IMR-90 (cell line): ENCODE measurements around the gene TMED8. TPM values are rescaled to one million over a fixed set of nuclear protein-coding genes. Genes with fewer than 3 reads are reported as not detected.

Source experiments
- ATAC-seq: fragments of 200-7000 bp; cut with Tn5 transposase; 2 replicates; pipeline ENCODE4 v1.9.1; 2020; ENCODE audit warnings: low read depth, mild to moderate bottlenecking, moderate library complexity
- BruUV-seq: library from RNA; stranded (reverse); fragments of 400-500 nt; replicated peaks from 2 replicates; lab custom pipeline; 2021; lab: Mats Ljungman, UMichigan
- CTCF ChIA-PET: fragments of 300-600 bp; formaldehyde crosslinking; extraction: SDS; loops from one replicate; lab custom pipeline; 2021; ENCODE audit warnings: antibody characterized with exemption; lab: Yijun Ruan, JAX
- POLR2A ChIA-PET: fragments of 300-600 bp; sonication (Branson Sonifier 250); formaldehyde crosslinking; loops from one replicate; lab custom pipeline; 2022; ENCODE audit warnings: antibody characterized with exemption; ENCODE audit not compliant: unreplicated experiment; lab: Charles Lee
- DNase-seq: peaks from one replicate; pipeline ENCODE4 v3.0.0; 2013
- H2AFZ ChIP-seq: replicated peaks from 2 replicates; pipeline ENCODE3; 2013; ENCODE audit warnings: low read length, mild to moderate bottlenecking; ENCODE audit not compliant: poor library complexity
- H2AK5ac ChIP-seq: 2 replicates; pipeline ENCODE4 v1.6.1; 2013; ENCODE audit warnings: low read depth, low read length, inconsistent platforms
- H2AK9ac ChIP-seq: replicated peaks from 2 replicates; pipeline ENCODE3; 2013; ENCODE audit warnings: mild to moderate bottlenecking, low read depth, low read length, moderate library complexity; ENCODE audit not compliant: poor library complexity
- H2BK120ac ChIP-seq: 2 replicates; pipeline ENCODE4 v1.6.1; 2013; ENCODE audit warnings: low read depth, low read length, inconsistent platforms
- H2BK15ac ChIP-seq: 3 replicates; pipeline ENCODE4 v1.6.1; 2013; ENCODE audit warnings: low read depth, low read length, inconsistent platforms
- H2BK20ac ChIP-seq: 2 replicates; pipeline ENCODE4 v1.6.1; 2013; ENCODE audit warnings: low read depth, mild to moderate bottlenecking, inconsistent platforms, low read length, moderate library complexity
- H2BK5ac ChIP-seq: 2 replicates; pipeline ENCODE4 v1.6.1; 2013; ENCODE audit warnings: mild to moderate bottlenecking, low read depth, low read length, inconsistent platforms; ENCODE audit not compliant: poor library complexity, severe bottlenecking
- H3K14ac ChIP-seq: replicated peaks from 2 replicates; pipeline ENCODE4 v1.6.1; 2013; ENCODE audit warnings: low read depth, low read length, inconsistent platforms
- H3K18ac ChIP-seq: 2 replicates; pipeline ENCODE4 v1.6.1; 2013; ENCODE audit warnings: low read depth, low read length, control low read depth
- H3K23ac ChIP-seq: 2 replicates; pipeline ENCODE4 v1.6.1; 2013; ENCODE audit warnings: low read depth, low read length, inconsistent platforms
- H3K27ac ChIP-seq: 2 replicates; pipeline ENCODE4 v1.5.1; 2013; ENCODE audit warnings: mild to moderate bottlenecking, control low read depth, low read length; ENCODE audit not compliant: insufficient read depth
- H3K27me3 ChIP-seq: 2 replicates; pipeline ENCODE4 v1.6.1; 2013; ENCODE audit warnings: low read length; ENCODE audit not compliant: control insufficient read depth, insufficient read depth
- H3K36me3 ChIP-seq: 2 replicates; pipeline ENCODE4 v1.6.1; 2013; ENCODE audit warnings: low read length, mixed read lengths; ENCODE audit not compliant: control insufficient read depth, insufficient read depth
- H3K4ac ChIP-seq: 2 replicates; pipeline ENCODE4 v1.6.1; 2013; ENCODE audit warnings: low read depth, low read length, inconsistent platforms
- H3K4me1 ChIP-seq: 2 replicates; pipeline ENCODE4 v1.6.1; 2013; ENCODE audit warnings: low read length, mixed read lengths; ENCODE audit not compliant: control insufficient read depth, insufficient read depth
- H3K4me2 ChIP-seq: 2 replicates; pipeline ENCODE4 v1.6.1; 2013; ENCODE audit warnings: low read depth, mild to moderate bottlenecking, control low read depth, low read length, moderate library complexity
- H3K4me3 ChIP-seq: 2 replicates; pipeline ENCODE4 v1.5.1; 2013; ENCODE audit warnings: low read depth, mild to moderate bottlenecking, control low read depth, low read length, moderate library complexity; ENCODE audit not compliant: insufficient read depth
- H3K56ac ChIP-seq: 2 replicates; pipeline ENCODE4 v1.6.1; 2013; ENCODE audit warnings: low read length, inconsistent platforms; ENCODE audit not compliant: insufficient read depth; ENCODE audit errors: extremely low read depth
- H3K79me1 ChIP-seq, 2 experiments: 2 replicates each; pipeline ENCODE4 v1.6.1; 2013; ENCODE audit warnings: low read length in 2 of 2, inconsistent platforms in 1 of 2, low read depth in 1 of 2
- H3K9ac ChIP-seq: 2 replicates; pipeline ENCODE4 v1.6.1; 2013; ENCODE audit warnings: low read depth, low read length, control low read depth
- H3K9me1 ChIP-seq: 2 replicates; pipeline ENCODE4 v1.6.1; 2013; ENCODE audit warnings: low read length, inconsistent platforms; ENCODE audit not compliant: insufficient read depth
- H3K9me3 ChIP-seq: 2 replicates; pipeline ENCODE4 v1.6.1; 2013; ENCODE audit warnings: low read length; ENCODE audit not compliant: control insufficient read depth, insufficient read depth
- H4K20me1 ChIP-seq: 2 replicates; pipeline ENCODE4 v1.6.1; 2013; ENCODE audit warnings: low read length, inconsistent platforms; ENCODE audit not compliant: insufficient read depth
- H4K5ac ChIP-seq: 2 replicates; pipeline ENCODE4 v1.6.1; 2013; ENCODE audit warnings: mild to moderate bottlenecking, low read depth, low read length, control low read depth
- H4K8ac ChIP-seq, 2 experiments: 2 replicates each; pipeline ENCODE4 v1.6.1; 2013; ENCODE audit warnings: low read depth in 2 of 2, low read length in 2 of 2, control low read depth in 1 of 2, inconsistent platforms in 1 of 2
- H4K91ac ChIP-seq: 2 replicates; pipeline ENCODE4 v1.6.1; 2013; ENCODE audit warnings: low read depth, low read length, inconsistent platforms; ENCODE audit not compliant: insufficient read depth
- FOS ChIP-seq: fragments of 150-350 bp; IDR thresholded peaks from 2 replicates; pipeline ENCODE4 v1.6.1; 2016; ENCODE audit warnings: low read depth, low read length
- WGBS, 2 experiments: methylation state at CpG; one replicate each; pipeline versions ENCODE4 v1.1.5 to v1.1.7; 2013; ENCODE audit warnings: missing lambda C conversion rate in 2 of 2; ENCODE audit not compliant: insufficient read length in 1 of 2; ENCODE audit errors: extremely low coverage in 2 of 2; 5-methylcytosine and 5-hydroxymethylcytosine counted together
- dilution Hi-C: fragments of 300-500 bp; cut with HindIII; formaldehyde crosslinking; loops from one replicate; pipeline ENCODE4 v1.14.3; 2018; ENCODE audit warnings: low sequenced_read_pairs; ENCODE audit not compliant: unreplicated experiment
- in situ Hi-C: fragments of 300-500 bp; cut with MboI; formaldehyde crosslinking; loops from 3 replicates; pipeline ENCODE4 v1.14.3; 2019; ENCODE audit warnings: low sequenced_read_pairs, inconsistent platforms, mixed read lengths
- intact Hi-C: fragments of 100-400 bp; cut with micrococcal nuclease; formaldehyde crosslinking; loops from 2 replicates; pipeline ENCODE4 v1.10.0; 2022
- polyA plus RNA-seq, 3 experiments: library from polyadenylated mRNA; depleted of rRNA; stranded (reverse); fragments of >200 nt; gene quantifications; 2 replicates each; pipeline ENCODE4 v1.2.3, GENCODE V29; 2012; ENCODE audit warnings: low replicate concordance in 1 of 3
- total RNA-seq: library from RNA; depleted of rRNA; stranded (reverse); fragments of >200 nt; gene quantifications from 2 replicates; pipeline ENCODE4 v1.2.3, GENCODE V29; 2012

TMED8 gene
- total and polyA plus RNA-seq, 2 of the 4 experiments (the other 2 are of a cell fraction): 2.2 to 5.0 TPM

DNA sequence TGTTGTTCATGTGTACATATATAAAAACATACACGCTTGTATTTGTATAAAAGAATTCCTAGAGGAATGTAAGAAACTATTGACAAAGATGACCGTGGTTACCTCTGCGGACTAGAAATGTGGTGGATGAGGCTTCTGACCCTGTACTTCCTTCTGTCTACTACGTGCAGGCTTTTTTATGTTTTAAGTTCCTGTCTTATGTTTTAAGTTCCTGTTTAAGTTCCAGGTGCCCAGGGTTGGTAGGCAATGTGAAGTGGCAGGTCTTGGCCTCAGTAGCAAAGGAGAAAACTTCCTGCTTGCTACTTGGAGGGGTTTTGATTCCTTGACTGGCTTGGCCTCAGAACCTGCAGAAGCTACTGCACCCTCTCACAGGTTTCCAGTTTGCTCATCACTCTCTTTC, 67.8 kb downstream of the TMED8 start:
- Histone ChIP-seq H3K4ac (no peak overlapping the region; the same call in 1 of the 2 replicates), H3K9ac (no peak overlapping the region), H2AK5ac (no peak overlapping the region), H3K4me1 (peaks cover 9% of the 10 kb centered on the region), H4K8ac (no peak overlapping the region), H4K20me1 (no peaks in the 10 kb centered on the region), H3K4me3 (no peak overlapping the region), H2AK9ac (no peak overlapping the region), H3K27me3 (no peaks in the 10 kb centered on the region), H3K9me3 (no peaks in the 10 kb centered on the region), H3K36me3 (no peaks in the 10 kb centered on the region), H3K14ac (no peak overlapping the region), H3K23ac (0 out of 2 replicates have a peak overlapping the region, but pooled peaks have one; percentile 13), H2BK15ac (no peak overlapping the region), H3K18ac (no peak overlapping the region), H4K5ac (no peak overlapping the region), H2BK120ac (no peak overlapping the region), H2BK20ac (no peak overlapping the region), H3K4me2 (no peak overlapping the region), H2BK5ac (no peak overlapping the region), H3K56ac (no peak overlapping the region), H3K9me1 (peaks cover 5% of the 10 kb centered on the region), H3K79me1 (peaks cover 6 to 24% of the 10 kb centered on the region in 2 experiments; a peak in 3 of 4 replicates), H4K91ac (no peak overlapping the region), H3K27ac (no peak overlapping the region), H2AFZ (no peak overlapping the region)
- ChIA-PET POLR2A (no interaction called here), CTCF (no interaction called here)
- dilution Hi-C loops (no loop called here), in situ Hi-C loops (loop anchor here (25.0 kb wide), 1 partner anchor 422 kb away; no protein-coding TSS in a partner anchor), intact Hi-C loops (no loop called here)
- ATAC-seq (no peak), DNase-seq (no peak)
- no TSS peak for BruUV-seq
- WGBS, 2 experiments: no CpG with 5 or more reads among the region's 4 CpGs
- no peak for TF ChIP-seq FOS
